ENCODE measurements around the gene PARD6B.

- no peak for TF ChIP-seq POLR2A (IDR thresholded peaks at IDR 0.05; ENCODE audit: insufficient read depth in 1 of 2, low read depth in 2 of 2, low read length in 2 of 2)
- no peak for TF ChIP-seq ZNF749 (CRISPR knock-in tag; IDR thresholded peaks at IDR 0.05; ENCODE audit: borderline replicate concordance)
- TF ChIP-seq, protein P1, sequence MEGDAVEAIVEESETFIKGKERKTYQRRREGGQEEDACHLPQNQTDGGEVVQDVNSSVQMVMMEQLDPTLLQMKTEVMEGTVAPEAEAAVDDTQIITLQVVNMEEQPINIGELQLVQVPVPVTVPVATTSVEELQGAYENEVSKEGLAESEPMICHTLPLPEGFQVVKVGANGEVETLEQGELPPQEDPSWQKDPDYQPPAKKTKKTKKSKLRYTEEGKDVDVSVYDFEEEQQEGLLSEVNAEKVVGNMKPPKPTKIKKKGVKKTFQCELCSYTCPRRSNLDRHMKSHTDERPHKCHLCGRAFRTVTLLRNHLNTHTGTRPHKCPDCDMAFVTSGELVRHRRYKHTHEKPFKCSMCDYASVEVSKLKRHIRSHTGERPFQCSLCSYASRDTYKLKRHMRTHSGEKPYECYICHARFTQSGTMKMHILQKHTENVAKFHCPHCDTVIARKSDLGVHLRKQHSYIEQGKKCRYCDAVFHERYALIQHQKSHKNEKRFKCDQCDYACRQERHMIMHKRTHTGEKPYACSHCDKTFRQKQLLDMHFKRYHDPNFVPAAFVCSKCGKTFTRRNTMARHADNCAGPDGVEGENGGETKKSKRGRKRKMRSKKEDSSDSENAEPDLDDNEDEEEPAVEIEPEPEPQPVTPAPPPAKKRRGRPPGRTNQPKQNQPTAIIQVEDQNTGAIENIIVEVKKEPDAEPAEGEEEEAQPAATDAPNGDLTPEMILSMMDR (CRISPR knock-in tag; IDR thresholded peaks at IDR 0.05), result no peak
- TF ChIP-seq, protein P2, sequence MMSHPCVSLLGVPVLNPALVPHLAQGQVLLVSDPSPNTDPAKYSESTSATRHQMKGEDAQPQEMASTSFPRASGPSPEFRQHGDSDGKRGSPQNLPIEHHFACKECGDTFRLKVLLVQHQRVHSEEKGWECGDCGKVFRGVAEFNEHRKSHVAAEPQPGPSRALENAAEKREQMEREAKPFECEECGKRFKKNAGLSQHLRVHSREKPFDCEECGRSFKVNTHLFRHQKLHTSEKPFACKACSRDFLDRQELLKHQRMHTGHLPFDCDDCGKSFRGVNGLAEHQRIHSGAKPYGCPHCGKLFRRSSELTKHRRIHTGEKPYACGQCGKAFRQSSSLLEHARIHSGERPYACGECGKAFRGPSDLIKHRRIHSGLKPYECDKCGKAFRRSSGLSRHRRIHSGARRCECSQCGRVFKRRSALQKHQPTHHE (CRISPR knock-in tag; IDR thresholded peaks at IDR 0.05; ENCODE audit: borderline replicate concordance), result no peak
- TF ChIP-seq BCL3 (CRISPR knock-in tag; IDR thresholded peaks at IDR 0.05), result no peak
- no peak for TF ChIP-seq KAT7 (CRISPR knock-in tag; IDR thresholded peaks at IDR 0.05; ENCODE audit: borderline replicate concordance)
- TF ChIP-seq, protein P3, sequence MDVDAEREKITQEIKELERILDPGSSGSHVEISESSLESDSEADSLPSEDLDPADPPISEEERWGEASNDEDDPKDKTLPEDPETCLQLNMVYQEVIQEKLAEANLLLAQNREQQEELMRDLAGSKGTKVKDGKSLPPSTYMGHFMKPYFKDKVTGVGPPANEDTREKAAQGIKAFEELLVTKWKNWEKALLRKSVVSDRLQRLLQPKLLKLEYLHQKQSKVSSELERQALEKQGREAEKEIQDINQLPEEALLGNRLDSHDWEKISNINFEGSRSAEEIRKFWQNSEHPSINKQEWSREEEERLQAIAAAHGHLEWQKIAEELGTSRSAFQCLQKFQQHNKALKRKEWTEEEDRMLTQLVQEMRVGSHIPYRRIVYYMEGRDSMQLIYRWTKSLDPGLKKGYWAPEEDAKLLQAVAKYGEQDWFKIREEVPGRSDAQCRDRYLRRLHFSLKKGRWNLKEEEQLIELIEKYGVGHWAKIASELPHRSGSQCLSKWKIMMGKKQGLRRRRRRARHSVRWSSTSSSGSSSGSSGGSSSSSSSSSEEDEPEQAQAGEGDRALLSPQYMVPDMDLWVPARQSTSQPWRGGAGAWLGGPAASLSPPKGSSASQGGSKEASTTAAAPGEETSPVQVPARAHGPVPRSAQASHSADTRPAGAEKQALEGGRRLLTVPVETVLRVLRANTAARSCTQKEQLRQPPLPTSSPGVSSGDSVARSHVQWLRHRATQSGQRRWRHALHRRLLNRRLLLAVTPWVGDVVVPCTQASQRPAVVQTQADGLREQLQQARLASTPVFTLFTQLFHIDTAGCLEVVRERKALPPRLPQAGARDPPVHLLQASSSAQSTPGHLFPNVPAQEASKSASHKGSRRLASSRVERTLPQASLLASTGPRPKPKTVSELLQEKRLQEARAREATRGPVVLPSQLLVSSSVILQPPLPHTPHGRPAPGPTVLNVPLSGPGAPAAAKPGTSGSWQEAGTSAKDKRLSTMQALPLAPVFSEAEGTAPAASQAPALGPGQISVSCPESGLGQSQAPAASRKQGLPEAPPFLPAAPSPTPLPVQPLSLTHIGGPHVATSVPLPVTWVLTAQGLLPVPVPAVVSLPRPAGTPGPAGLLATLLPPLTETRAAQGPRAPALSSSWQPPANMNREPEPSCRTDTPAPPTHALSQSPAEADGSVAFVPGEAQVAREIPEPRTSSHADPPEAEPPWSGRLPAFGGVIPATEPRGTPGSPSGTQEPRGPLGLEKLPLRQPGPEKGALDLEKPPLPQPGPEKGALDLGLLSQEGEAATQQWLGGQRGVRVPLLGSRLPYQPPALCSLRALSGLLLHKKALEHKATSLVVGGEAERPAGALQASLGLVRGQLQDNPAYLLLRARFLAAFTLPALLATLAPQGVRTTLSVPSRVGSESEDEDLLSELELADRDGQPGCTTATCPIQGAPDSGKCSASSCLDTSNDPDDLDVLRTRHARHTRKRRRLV (CRISPR knock-in tag; IDR thresholded peaks at IDR 0.05), result no peak
- TF ChIP-seq, protein P4, sequence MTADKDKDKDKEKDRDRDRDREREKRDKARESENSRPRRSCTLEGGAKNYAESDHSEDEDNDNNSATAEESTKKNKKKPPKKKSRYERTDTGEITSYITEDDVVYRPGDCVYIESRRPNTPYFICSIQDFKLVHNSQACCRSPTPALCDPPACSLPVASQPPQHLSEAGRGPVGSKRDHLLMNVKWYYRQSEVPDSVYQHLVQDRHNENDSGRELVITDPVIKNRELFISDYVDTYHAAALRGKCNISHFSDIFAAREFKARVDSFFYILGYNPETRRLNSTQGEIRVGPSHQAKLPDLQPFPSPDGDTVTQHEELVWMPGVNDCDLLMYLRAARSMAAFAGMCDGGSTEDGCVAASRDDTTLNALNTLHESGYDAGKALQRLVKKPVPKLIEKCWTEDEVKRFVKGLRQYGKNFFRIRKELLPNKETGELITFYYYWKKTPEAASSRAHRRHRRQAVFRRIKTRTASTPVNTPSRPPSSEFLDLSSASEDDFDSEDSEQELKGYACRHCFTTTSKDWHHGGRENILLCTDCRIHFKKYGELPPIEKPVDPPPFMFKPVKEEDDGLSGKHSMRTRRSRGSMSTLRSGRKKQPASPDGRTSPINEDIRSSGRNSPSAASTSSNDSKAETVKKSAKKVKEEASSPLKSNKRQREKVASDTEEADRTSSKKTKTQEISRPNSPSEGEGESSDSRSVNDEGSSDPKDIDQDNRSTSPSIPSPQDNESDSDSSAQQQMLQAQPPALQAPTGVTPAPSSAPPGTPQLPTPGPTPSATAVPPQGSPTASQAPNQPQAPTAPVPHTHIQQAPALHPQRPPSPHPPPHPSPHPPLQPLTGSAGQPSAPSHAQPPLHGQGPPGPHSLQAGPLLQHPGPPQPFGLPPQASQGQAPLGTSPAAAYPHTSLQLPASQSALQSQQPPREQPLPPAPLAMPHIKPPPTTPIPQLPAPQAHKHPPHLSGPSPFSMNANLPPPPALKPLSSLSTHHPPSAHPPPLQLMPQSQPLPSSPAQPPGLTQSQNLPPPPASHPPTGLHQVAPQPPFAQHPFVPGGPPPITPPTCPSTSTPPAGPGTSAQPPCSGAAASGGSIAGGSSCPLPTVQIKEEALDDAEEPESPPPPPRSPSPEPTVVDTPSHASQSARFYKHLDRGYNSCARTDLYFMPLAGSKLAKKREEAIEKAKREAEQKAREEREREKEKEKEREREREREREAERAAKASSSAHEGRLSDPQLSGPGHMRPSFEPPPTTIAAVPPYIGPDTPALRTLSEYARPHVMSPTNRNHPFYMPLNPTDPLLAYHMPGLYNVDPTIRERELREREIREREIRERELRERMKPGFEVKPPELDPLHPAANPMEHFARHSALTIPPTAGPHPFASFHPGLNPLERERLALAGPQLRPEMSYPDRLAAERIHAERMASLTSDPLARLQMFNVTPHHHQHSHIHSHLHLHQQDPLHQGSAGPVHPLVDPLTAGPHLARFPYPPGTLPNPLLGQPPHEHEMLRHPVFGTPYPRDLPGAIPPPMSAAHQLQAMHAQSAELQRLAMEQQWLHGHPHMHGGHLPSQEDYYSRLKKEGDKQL (CRISPR knock-in tag; IDR thresholded peaks at IDR 0.05; ENCODE audit: low read depth), result no peak
- TF ChIP-seq, protein P5, sequence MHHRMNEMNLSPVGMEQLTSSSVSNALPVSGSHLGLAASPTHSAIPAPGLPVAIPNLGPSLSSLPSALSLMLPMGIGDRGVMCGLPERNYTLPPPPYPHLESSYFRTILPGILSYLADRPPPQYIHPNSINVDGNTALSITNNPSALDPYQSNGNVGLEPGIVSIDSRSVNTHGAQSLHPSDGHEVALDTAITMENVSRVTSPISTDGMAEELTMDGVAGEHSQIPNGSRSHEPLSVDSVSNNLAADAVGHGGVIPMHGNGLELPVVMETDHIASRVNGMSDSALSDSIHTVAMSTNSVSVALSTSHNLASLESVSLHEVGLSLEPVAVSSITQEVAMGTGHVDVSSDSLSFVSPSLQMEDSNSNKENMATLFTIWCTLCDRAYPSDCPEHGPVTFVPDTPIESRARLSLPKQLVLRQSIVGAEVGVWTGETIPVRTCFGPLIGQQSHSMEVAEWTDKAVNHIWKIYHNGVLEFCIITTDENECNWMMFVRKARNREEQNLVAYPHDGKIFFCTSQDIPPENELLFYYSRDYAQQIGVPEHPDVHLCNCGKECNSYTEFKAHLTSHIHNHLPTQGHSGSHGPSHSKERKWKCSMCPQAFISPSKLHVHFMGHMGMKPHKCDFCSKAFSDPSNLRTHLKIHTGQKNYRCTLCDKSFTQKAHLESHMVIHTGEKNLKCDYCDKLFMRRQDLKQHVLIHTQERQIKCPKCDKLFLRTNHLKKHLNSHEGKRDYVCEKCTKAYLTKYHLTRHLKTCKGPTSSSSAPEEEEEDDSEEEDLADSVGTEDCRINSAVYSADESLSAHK (CRISPR knock-in tag; IDR thresholded peaks at IDR 0.05; ENCODE audit: borderline replicate concordance), result no peak
- TF ChIP-seq ZNF329 (CRISPR knock-in tag; IDR thresholded peaks at IDR 0.05; ENCODE audit: low read depth), result no peak
- TF ChIP-seq ZNF431 (CRISPR knock-in tag; IDR thresholded peaks at IDR 0.05; ENCODE audit: borderline replicate concordance, low read depth), result no peak
- no peak for TF ChIP-seq SKIL (CRISPR knock-in tag; IDR thresholded peaks at IDR 0.05; ENCODE audit: borderline replicate concordance)
Measured at GRCh38 chr20:50720582-50720981, 10.8 kb upstream of the PARD6B start.

All from HepG2 (cell line).